A549 (cell line): ENCODE results near the gene TESPA1. TPM values are rescaled to one million over a fixed set of nuclear protein-coding genes. Genes with fewer than 3 reads are reported as not detected.

Experiments
- ATAC-seq, 2 experiments: fragments of 200-7000 bp in 1 of 2; fragments of >200 bp in 1 of 2; cut with Nextera tagmentation in 1 of 2; cut with Tn5 transposase in 1 of 2; 3 replicates each; pipeline versions ENCODE4 v1.8.0 to v1.9.1; 2018 to 2020; ENCODE audit warnings: mild to moderate bottlenecking in 1 of 2, moderate library complexity in 1 of 2
- CTCF ChIA-PET: fragments of 300-600 bp; sonication (Branson Sonifier 250); formaldehyde crosslinking; extraction: SDS; loops from one replicate; lab custom pipeline; 2021; ENCODE audit warnings: antibody characterized with exemption, inconsistent platforms; lab: Yijun Ruan, JAX
- POLR2A ChIA-PET: fragments of 350-600 bp; formaldehyde crosslinking; extraction: SDS; loops from one replicate; lab custom pipeline; 2021; ENCODE audit warnings: antibody characterized with exemption, inconsistent platforms; lab: Yijun Ruan, JAX
- DNase-seq, 2 experiments: peaks; one replicate each; pipeline versions ENCODE4 v3.0.0 to v3.0.0-alpha.2; 2011 to 2016; ENCODE audit warnings: low read depth in 1 of 2, low spot score in 1 of 2
- FAIRE-seq: peaks from 2 replicates; lab custom pipeline; 2011; peaks lifted over from hg19 to GRCh38; lab: Jason Lieb, UNC
- H3K27ac ChIP-seq, 2 experiments: fragments of >200 bp; sonication (Bioruptor Twin); formaldehyde crosslinking; 3 replicates each; pipeline ENCODE4 v1.5.1; 2016 to 2017
- H3K4me1 ChIP-seq: fragments of >200 bp; sonication (Bioruptor Twin); formaldehyde crosslinking; 3 replicates; pipeline ENCODE4 v1.6.1; 2016
- H3K4me2 ChIP-seq: fragments of >200 bp; sonication (Bioruptor Twin); formaldehyde crosslinking; 3 replicates; pipeline ENCODE4 v1.6.1; 2016
- H3K4me3 ChIP-seq: fragments of >200 bp; sonication (Bioruptor Twin); formaldehyde crosslinking; 3 replicates; pipeline ENCODE4 v1.5.1; 2016
- H3K9me3 ChIP-seq: fragments of >200 bp; sonication (Bioruptor Twin); formaldehyde crosslinking; 3 replicates; pipeline ENCODE4 v1.6.1; 2016
- BCL3 ChIP-seq: fragments of >200 bp; sonication (Bioruptor Twin); formaldehyde crosslinking; IDR thresholded peaks from 3 replicates; pipeline ENCODE4 v1.6.1; 2016
- CBX8 ChIP-seq: fragments of 200-600 bp; sonication (generic); IDR thresholded peaks from 2 replicates; pipeline ENCODE4 v1.6.1; 2016
- EHF ChIP-seq: fragments of 250-450 bp; sonication (Bioruptor Pico); IDR thresholded peaks from 2 replicates; pipeline ENCODE4 v1.5.0; 2020; ENCODE audit warnings: mild to moderate bottlenecking
- FOXS1 ChIP-seq: fragments of 250-450 bp; sonication (Bioruptor Pico); IDR thresholded peaks from 2 replicates; pipeline ENCODE4 v1.5.0; 2020; ENCODE audit warnings: mild to moderate bottlenecking, moderate library complexity
- HES2 ChIP-seq: fragments of >200 bp; sonication (Bioruptor Twin); formaldehyde crosslinking; IDR thresholded peaks from 2 replicates; pipeline ENCODE4 v1.6.1; 2016
- HEYL ChIP-seq: fragments of 250-450 bp; sonication (Bioruptor Pico); IDR thresholded peaks from 2 replicates; pipeline ENCODE4 v1.8.0; 2021; ENCODE audit warnings: mild to moderate bottlenecking, moderate library complexity
- HMGXB4 ChIP-seq: fragments of 250-450 bp; sonication (Bioruptor Pico); IDR thresholded peaks from 2 replicates; pipeline ENCODE4 v1.5.0; 2021; ENCODE audit warnings: mild to moderate bottlenecking, moderate library complexity, borderline replicate concordance
- JUNB ChIP-seq: fragments of >200 bp; sonication (Bioruptor Twin); formaldehyde crosslinking; IDR thresholded peaks from 2 replicates; pipeline ENCODE4 v1.6.1; 2016
- KDM5A ChIP-seq: fragments of 200-600 bp; sonication (generic); IDR thresholded peaks from 2 replicates; pipeline ENCODE4 v1.6.1; 2016; ENCODE audit warnings: antibody characterized with exemption, mild to moderate bottlenecking
- MAFK ChIP-seq: fragments of 450-650 bp; IDR thresholded peaks from 2 replicates; pipeline ENCODE4 v1.6.1; 2014; ENCODE audit not compliant: partially characterized antibody
- MAZ ChIP-seq: fragments of 150-350 bp; IDR thresholded peaks from 2 replicates; pipeline ENCODE4 v1.6.1; 2014; ENCODE audit warnings: antibody characterized with exemption, low read depth, low read length, borderline replicate concordance
- PHF8 ChIP-seq: fragments of 200-600 bp; sonication (generic); IDR thresholded peaks from 2 replicates; pipeline ENCODE4 v1.6.1; 2016; ENCODE audit warnings: low read depth, mild to moderate bottlenecking, antibody characterized with exemption, moderate library complexity, borderline replicate concordance
- RCOR1 ChIP-seq: fragments of 150-350 bp; IDR thresholded peaks from 2 replicates; pipeline ENCODE4 v1.6.1; 2014; ENCODE audit warnings: antibody characterized with exemption, low read length, low read depth
- SMC3 ChIP-seq: fragments of >200 bp; sonication (Bioruptor Twin); formaldehyde crosslinking; IDR thresholded peaks from 3 replicates; pipeline ENCODE4 v1.6.1; 2018; ENCODE audit warnings: inconsistent platforms
- SREBF2 ChIP-seq: fragments of 450-650 bp; IDR thresholded peaks from 2 replicates; pipeline ENCODE4 v1.6.1; 2014; ENCODE audit warnings: mild to moderate bottlenecking, moderate library complexity
- TFCP2L1 ChIP-seq: fragments of 250-450 bp; sonication (Bioruptor Pico); IDR thresholded peaks from 2 replicates; pipeline ENCODE4 v1.5.0; 2021; ENCODE audit warnings: mild to moderate bottlenecking
- TP53 ChIP-seq: fragments of 250-450 bp; sonication (Bioruptor Pico); IDR thresholded peaks from 2 replicates; pipeline ENCODE4 v1.5.0; 2021; ENCODE audit warnings: mild to moderate bottlenecking, moderate library complexity
- WGBS: methylation state at CpG from one replicate; pipeline ENCODE4 v1.1.6; 2017; ENCODE audit errors: missing lambda C conversion rate; 5-methylcytosine and 5-hydroxymethylcytosine counted together
- polyA plus RNA-seq, 4 experiments: library from polyadenylated mRNA; depleted of rRNA in 3 of 4; stranded (reverse); fragments of >200 nt; fragmentation: RNase III in 1 of 4; extraction: RNeasy Plus Mini Kit Qiagen cat#74134 plus additional on column Dnase treatment in 1 of 4; gene quantifications; 2 replicates in 3 of 4; 3 replicates in 1 of 4; pipeline ENCODE4 v1.2.3, GENCODE V29; 2011 to 2017
- TF ChIP-seq, protein P1 (sequence below): IDR thresholded peaks from 2 replicates; pipeline ENCODE4 v1.6.1; 2012

TESPA1 gene
- polyA plus RNA-seq, 2 of the 4 experiments (the other 2 are of a cell fraction), result not detected

DNA sequence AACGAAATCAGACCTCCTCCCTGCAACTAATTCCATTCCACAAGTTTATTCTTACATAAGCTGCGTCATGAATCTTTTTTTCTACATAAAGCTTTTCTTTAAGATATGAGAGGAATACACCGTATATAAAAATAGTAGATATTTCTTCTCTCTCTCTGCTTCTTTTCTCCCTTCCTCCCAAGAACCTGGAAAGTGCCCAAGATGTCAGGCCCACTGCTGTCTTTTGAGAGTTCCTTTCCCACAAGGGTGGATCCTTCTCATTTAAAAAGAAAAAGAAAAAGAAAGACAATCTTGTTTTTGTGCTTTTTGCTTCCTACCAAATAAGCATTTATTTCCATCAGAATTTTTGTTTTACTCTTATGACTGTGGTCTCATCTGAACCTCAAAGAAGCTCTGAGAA lies 11.0 kb downstream of the TESPA1 start (continued):
- TF ChIP-seq BCL3 (no peak), JUNB (no peak), PHF8 (no peak), KDM5A (no peak), HEYL (no peak), RCOR1 (no peak), FOXS1 (CRISPR knock-in tag) (no peak), SREBF2 (no peak), TP53 (CRISPR knock-in tag) (no peak)

- Histone ChIP-seq H3K4me1 (no peaks in the 10 kb centered on the region), H3K4me3 (no peak overlapping the region), H3K27ac (no peak overlapping the region), H3K4me2 (no peak overlapping the region), H3K9me3 (no peaks in the 10 kb centered on the region)
- TF ChIP-seq TFCP2L1 (no peak), HMGXB4 (CRISPR knock-in tag) (no peak), MAFK (no peak), CBX8 (no peak), JUNB (no peak)
- POLR2A ChIA-PET, result no interaction called here
- CTCF ChIA-PET, result interaction anchor here (0.6 to 4.4 kb wide), 7 partner anchors 12 to 257 kb away, joined by 3 to 14 read pairs (median 4); no protein-coding TSS in a partner anchor
- ATAC-seq, result no peak
- DNase-seq, result no peak
- 48% methylated on average over 3 of the region's 3 CpGs for WGBS
- no peak for FAIRE-seq
These were observed 13.8 kb downstream of the TESPA1 start for GRCh38 chr12:54970741-54971140.

GRCh38 chr12:54968181-54968730 lies 16.3 kb downstream of the TESPA1 start:
- no peak for FAIRE-seq

More at GRCh38 chr12:54968181-54968730, 16.3 kb downstream of the TESPA1 start:
- POLR2A ChIA-PET, result no interaction called here
- Histone ChIP-seq H3K27ac (no peak overlapping the region), H3K4me3 (no peak overlapping the region), H3K4me2 (no peak overlapping the region)
- ATAC-seq, result no peak
- TF ChIP-seq EHF (CRISPR knock-in tag) (no peak), HES2 (no peak), FOXS1 (CRISPR knock-in tag) (no peak), SMC3 (no peak), HMGXB4 (CRISPR knock-in tag) (no peak), TFCP2L1 (no peak), MAZ (no peak)
- TF ChIP-seq, protein P1, sequence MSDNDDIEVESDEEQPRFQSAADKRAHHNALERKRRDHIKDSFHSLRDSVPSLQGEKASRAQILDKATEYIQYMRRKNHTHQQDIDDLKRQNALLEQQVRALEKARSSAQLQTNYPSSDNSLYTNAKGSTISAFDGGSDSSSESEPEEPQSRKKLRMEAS, result no peak
- TF ChIP-seq, all 56 proteins: peak for 0
- H3K9me3 ChIP-seq, result no peaks in the 10 kb centered on the region
- WGBS, result 3% methylated on average over 4 of the region's 4 CpGs
- no peak for DNase-seq
- CTCF ChIA-PET, result interaction anchor here (1.3 to 4.4 kb wide), 4 partner anchors 10 to 104 kb away, joined by 4 to 14 read pairs (median 8); no protein-coding TSS in a partner anchor
- no peaks in the 10 kb centered on the region for H3K4me1 ChIP-seq
